GM06990 (cell line): ENCODE measurements around the gene GIT1.
A peak's percentile ranks its signal among the peaks of the same experiment; 100 is the strongest.

Experiments
- DNase-seq: peaks from one replicate; pipeline ENCODE4 v3.0.0-alpha.2; 2011; ENCODE audit not compliant: insufficient read length; ENCODE audit errors: extremely low read depth
- H3K27me3 ChIP-seq: replicated peaks from 2 replicates; pipeline ENCODE4 v1.6.0; 2011; ENCODE audit warnings: low read length; ENCODE audit not compliant: control insufficient read depth, insufficient read depth
- H3K36me3 ChIP-seq: 2 replicates; pipeline ENCODE4 v1.5.1; 2011; ENCODE audit warnings: low read length; ENCODE audit not compliant: control insufficient read depth, insufficient read depth
- H3K4me3 ChIP-seq: replicated peaks from 2 replicates; pipeline ENCODE4 v1.5.1; 2011; ENCODE audit warnings: low read depth, mild to moderate bottlenecking, control low read depth, low read length
- TF ChIP-seq, protein P1 (sequence below): IDR thresholded peaks from 2 replicates; pipeline ENCODE4 v1.5.1; 2011; ENCODE audit warnings: low read length, control low read depth, mild to moderate bottlenecking, inconsistent platforms; ENCODE audit not compliant: insufficient read depth, poor library complexity, severe bottlenecking

GIT1 gene

DNA sequence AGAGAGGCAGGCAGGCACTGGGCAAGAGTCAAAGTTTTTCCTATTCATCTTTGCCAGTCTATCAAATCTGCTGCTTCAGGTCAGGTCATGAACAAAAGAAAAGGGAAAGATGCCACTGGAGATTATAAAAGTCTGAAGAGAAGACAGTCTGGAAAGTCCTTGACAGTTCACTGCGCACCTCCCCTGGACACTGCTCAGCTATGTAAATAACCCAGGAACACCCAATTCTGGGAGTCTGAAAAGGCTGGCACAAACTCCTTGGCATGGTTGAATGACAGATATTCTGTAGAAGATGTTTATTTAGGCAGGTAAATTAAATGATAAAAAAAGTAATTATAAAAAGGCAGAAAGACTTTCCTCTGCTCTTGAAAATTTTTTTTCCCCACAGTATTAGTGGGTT lies 38.5 kb upstream of the GIT1 start:
- TF ChIP-seq, protein P1, sequence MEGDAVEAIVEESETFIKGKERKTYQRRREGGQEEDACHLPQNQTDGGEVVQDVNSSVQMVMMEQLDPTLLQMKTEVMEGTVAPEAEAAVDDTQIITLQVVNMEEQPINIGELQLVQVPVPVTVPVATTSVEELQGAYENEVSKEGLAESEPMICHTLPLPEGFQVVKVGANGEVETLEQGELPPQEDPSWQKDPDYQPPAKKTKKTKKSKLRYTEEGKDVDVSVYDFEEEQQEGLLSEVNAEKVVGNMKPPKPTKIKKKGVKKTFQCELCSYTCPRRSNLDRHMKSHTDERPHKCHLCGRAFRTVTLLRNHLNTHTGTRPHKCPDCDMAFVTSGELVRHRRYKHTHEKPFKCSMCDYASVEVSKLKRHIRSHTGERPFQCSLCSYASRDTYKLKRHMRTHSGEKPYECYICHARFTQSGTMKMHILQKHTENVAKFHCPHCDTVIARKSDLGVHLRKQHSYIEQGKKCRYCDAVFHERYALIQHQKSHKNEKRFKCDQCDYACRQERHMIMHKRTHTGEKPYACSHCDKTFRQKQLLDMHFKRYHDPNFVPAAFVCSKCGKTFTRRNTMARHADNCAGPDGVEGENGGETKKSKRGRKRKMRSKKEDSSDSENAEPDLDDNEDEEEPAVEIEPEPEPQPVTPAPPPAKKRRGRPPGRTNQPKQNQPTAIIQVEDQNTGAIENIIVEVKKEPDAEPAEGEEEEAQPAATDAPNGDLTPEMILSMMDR: no peak
- DNase-seq: no peak
- Histone ChIP-seq H3K36me3 (peaks cover 22% of the 10 kb centered on the region), H3K4me3 (no peak overlapping the region), H3K27me3 (no peaks in the 10 kb centered on the region)

DNA sequence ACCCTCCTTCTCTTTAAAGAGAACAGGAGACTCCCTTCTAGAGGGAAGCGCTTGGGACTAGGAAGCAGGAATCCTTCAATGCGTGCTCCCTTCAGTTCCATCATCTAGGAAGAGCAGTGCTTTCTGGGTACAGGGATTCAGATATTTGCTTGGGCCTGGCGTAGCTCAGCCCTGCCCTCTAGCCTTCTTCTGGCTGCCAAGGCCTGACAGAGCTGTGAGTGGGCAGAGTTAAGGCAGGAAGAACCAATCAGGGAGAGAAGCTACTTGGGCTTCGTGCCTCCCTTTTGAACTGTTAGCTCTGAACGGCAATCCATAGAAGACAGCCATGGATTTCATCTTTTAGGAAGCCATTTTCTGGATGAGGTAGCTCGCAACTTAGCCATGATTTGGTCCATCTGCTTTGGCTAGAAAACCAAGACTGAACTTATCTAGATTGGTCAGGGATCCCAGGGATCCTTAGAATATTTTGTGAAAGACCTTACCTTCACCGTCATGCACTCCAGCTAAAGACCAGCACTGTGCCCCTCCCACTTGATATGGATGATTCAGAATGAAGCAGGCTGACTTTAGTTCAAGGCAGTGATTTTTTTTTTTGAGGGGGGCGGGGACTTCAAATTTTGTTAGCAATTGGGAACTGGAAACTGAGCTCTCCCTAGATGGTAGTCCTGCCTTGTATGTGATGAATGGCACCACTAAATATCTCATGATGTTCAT lies 35.7 kb upstream of the GIT1 start:
- TF ChIP-seq, protein P1: no peak
- peaks cover 4% of the 10 kb centered on the region; the same call in 1 of the 2 replicates for H3K36me3 ChIP-seq
- H3K4me3 ChIP-seq: no peak overlapping the region
- no peak for DNase-seq
- no peaks in the 10 kb centered on the region for H3K27me3 ChIP-seq

DNA sequence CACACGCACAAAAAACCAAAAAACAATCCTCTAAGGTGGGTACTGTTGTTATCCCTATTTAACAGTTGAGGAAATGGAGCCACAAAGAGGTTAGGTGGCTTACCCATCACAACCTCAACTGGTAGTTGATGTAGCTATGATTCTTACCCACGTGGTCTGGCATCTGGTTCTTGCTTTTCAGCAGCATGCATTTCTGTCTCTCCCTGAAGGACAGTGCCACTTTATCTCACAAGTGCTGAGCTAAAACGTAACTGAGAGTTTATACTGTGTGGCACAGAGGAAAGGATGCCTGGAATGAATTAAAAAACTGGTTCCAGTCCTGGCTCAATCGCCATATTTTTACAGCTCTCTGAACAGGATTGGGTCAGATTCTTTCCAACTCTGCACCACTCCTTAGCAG lies 35.1 kb upstream of the GIT1 start:
- Histone ChIP-seq H3K27me3 (no peaks in the 10 kb centered on the region), H3K36me3 (0 out of 2 replicates have a peak, but pooled peaks cover 3% of the 10 kb centered on the region), H3K4me3 (no peak overlapping the region)
- TF ChIP-seq, protein P1: no peak
- DNase-seq: no peak

DNA sequence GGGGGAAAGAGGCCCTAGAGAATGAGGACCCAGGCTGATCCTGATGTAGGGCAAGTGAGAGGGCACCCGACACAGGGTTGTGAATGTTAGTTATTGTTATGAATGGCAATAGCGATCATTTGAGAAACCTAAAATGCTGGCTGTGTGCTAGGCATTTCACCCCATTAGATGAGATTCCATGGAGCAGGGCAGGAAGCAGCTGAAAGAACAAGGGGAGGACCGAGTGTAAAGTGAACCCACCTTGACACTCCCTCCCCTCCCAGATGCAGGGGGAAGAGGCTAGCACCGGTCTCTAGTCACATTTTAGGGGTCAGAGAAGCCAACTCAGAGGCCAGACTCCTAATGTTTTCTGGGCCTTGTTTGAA lies 33.8 kb upstream of the GIT1 start:
- TF ChIP-seq, protein P1: no peak
- Histone ChIP-seq H3K4me3 (no peak overlapping the region), H3K27me3 (no peaks in the 10 kb centered on the region), H3K36me3 (no peaks in the 10 kb centered on the region)
- no peak for DNase-seq

DNA sequence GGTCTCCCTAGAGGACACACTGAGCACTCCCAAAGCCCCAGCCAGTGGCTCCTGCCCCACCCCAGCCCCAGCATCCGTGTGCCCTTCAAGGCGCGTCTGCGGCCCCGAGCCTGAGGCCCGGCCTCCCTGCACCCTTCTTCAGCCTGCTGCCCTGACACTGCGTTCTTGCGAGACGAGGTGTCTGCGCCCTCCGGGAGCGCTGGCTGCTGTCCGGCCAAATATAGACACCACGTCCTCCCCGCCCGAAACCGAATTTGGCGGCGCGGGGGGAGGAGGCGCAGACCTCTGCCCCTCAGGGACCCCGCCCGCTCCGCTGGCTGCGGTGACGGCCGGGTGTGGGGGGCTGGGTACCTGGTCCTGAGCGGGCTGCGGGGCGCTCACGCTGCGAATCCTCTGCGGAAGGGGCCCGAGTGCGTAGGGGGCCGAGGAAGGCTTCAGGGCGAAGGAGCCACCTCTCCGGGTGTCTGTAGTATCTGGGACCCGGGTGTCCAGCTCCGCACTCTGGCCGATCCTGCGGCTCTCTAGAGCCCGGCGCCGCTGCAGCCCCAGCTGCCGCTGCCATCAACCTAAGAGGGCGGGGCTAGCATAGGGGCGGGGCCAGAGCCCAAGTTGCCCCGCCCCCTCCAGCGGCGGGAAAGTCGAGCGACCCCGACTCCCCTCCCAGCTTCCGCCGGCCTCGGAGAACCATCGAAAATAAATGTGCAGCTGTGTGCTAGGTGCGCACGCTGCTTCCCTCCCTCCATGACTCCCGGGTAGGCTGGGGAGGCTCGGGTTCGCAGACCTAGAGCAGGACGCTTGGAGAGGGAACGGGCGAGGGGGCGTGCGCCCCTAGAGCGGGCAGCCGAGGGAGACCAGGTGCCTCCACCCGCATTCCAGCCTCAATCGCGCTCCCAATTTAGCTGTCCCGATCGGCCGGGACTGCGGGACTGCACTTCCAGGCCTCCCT lies 33.2 kb upstream of the GIT1 start, which contains the start of gene CORO6:
TSS of gene CORO6 (minus strand) at position 576 of the 946 bp plus-strand sequence. CDS start 1,491 bp downstream, outside the sequence.
- no peaks in the 10 kb centered on the region for H3K36me3 ChIP-seq
- TF ChIP-seq, protein P1: no peak
- H3K27me3 ChIP-seq: no peaks in the 10 kb centered on the region
- DNase-seq: peak; percentile 82
- peak within 1 kb of the TSS; percentile 69 for H3K4me3 ChIP-seq
